ENCODE measurements around the gene ANKRD31. TPM values are rescaled to one million over a fixed set of nuclear protein-coding genes. Genes with fewer than 3 reads are reported as not detected.

The ANKRD31 gene
- total RNA-seq, 4 donors from 2014 or later, result 0.16 TPM; not detected in 3

GRCh38 chr5:75018805-75019587 is 217.7 kb downstream of the ANKRD31 start:
- Histone ChIP-seq H3K9me3 (no peaks in the 10 kb centered on the region), H3K4me3 (no peak overlapping the region), H3K27me3 (no peaks in the 10 kb centered on the region), H3K4me1 (peaks cover 0 to 18% (median 9%) of the 10 kb centered on the region in 4 donors), H3K27ac (no peak overlapping the region), H3K36me3 (no peaks in the 10 kb centered on the region)
- intact Hi-C loops (cut with DNase I; ENCODE audit: low total_unique reads) (no loop called here), in situ Hi-C loops (cut with MboI; ENCODE audit: low pct_ligation_motif_present in 1 of 4, low pct_unique_long_range_greater_than_20kb in 1 of 4, low sequenced_read_pairs in 3 of 4) (no loop called here)
- TF ChIP-seq POLR2AphosphoS5 (IDR thresholded peaks at IDR 0.05), result no peak
- DNase-seq, result no peak
- WGBS, 2 donors (ENCODE audit: low coverage in 1 of 2), result 74 to 82% methylated on average over 6 to 7 of the region's 7 CpGs

Small RNA genes lying within 50 kb of the gene (small RNA-seq; reads per million reads assigned to genes)
- gene SUMO2P5, result 0 reads per million in 4 donors

Other genes with a start within 250 kb of the ANKRD31 start
- gene GCNT4, start 184.3 kb downstream of the ANKRD31 start, total RNA-seq, result 10 to 100 TPM in 1 of 4 donors, 1 to 10 TPM in 3; 1.1 to 12.5 (median 2.7) TPM
- 100 to 1,000 TPM in 2 of 4 donors, 10 to 100 TPM in 2; 44.9 to 205 (median 99.5) TPM for gene HMGCR, start 100.3 kb upstream of the ANKRD31 start, total RNA-seq